CD4-positive, CD25-positive, alpha-beta regulatory T cell (primary cell): ENCODE measurements around the gene MPP7. TPM values are rescaled to one million over a fixed set of nuclear protein-coding genes. Genes with fewer than 3 reads are reported as not detected.
A peak's percentile ranks its signal among the peaks of the same experiment; 100 is the strongest.

Experiments used
- ATAC-seq, 2 donors: fragments of 150-1000 bp; cut with Tn5 transposase; one replicate each; pipeline ENCODE4 v1.10.0; 2021; ENCODE audit warnings: low read depth in 2 of 2, moderate number of reproducible peaks in 2 of 2, moderate library complexity in 1 of 2
- DNase-seq, 3 donors: peaks; one replicate each; pipeline versions ENCODE4 v3.0.0 to v3.0.0-alpha.2; 2012 to 2022; ENCODE audit warnings: mixed read lengths in 1 of 3
- H3K27ac ChIP-seq: one replicate; pipeline ENCODE4 v1.7.0; 2013; ENCODE audit warnings: mild to moderate bottlenecking, low read length; ENCODE audit not compliant: insufficient read depth, poor library complexity, severe bottlenecking
- H3K27me3 ChIP-seq: one replicate; pipeline ENCODE4 v1.7.0; 2013; ENCODE audit warnings: low read length; ENCODE audit not compliant: control insufficient read depth, insufficient read depth
- H3K36me3 ChIP-seq: one replicate; pipeline ENCODE4 v1.7.0; 2013; ENCODE audit warnings: mild to moderate bottlenecking, low read length, moderate library complexity; ENCODE audit not compliant: control insufficient read depth, insufficient read depth
- H3K4me1 ChIP-seq: 2 replicates; pipeline ENCODE4 v1.7.0; 2013; ENCODE audit warnings: mild to moderate bottlenecking, low read length; ENCODE audit not compliant: insufficient read depth, control insufficient read depth, poor library complexity, severe bottlenecking
- H3K4me3 ChIP-seq: one replicate; pipeline ENCODE4 v1.7.0; 2013; ENCODE audit warnings: low read depth, mild to moderate bottlenecking, low read length, moderate library complexity
- H3K9me3 ChIP-seq, 2 experiments: 1 replicate in 1 of 2; 2 replicates in 1 of 2; pipeline ENCODE4 v1.7.0; 2013; ENCODE audit warnings: low read length in 2 of 2, mild to moderate bottlenecking in 1 of 2, moderate library complexity in 1 of 2; ENCODE audit not compliant: control insufficient read depth in 2 of 2
- H3K27ac Mint-ChIP-seq, 3 donors: one replicate each; pipeline ENCODE4 v1.8.0; 2020 to 2022; ENCODE audit warnings: mild to moderate bottlenecking in 3 of 3, mixed read lengths in 3 of 3, moderate library complexity in 2 of 3
- H3K27me3 Mint-ChIP-seq: one replicate; pipeline ENCODE4 v1.8.0; 2022; ENCODE audit warnings: mild to moderate bottlenecking, mixed read lengths
- H3K36me3 Mint-ChIP-seq: one replicate; pipeline ENCODE4 v1.8.0; 2020; ENCODE audit warnings: mixed read lengths
- H3K4me1 Mint-ChIP-seq, 4 donors: one replicate each; pipeline ENCODE4 v1.8.0; 2020 to 2022; ENCODE audit warnings: mixed read lengths in 4 of 4, mild to moderate bottlenecking in 1 of 4
- H3K4me3 Mint-ChIP-seq, 4 donors: one replicate each; pipeline ENCODE4 v1.8.0; 2020 to 2022; ENCODE audit warnings: mild to moderate bottlenecking in 4 of 4, mixed read lengths in 4 of 4, moderate library complexity in 3 of 4
- H3K9me3 Mint-ChIP-seq, 7 donors: one replicate each; pipeline ENCODE4 v1.8.0; 2020 to 2022; ENCODE audit warnings: mixed read lengths in 7 of 7, mild to moderate bottlenecking in 3 of 7, moderate library complexity in 2 of 7
- polyA plus RNA-seq, 4 donors: library from polyadenylated mRNA; unstranded; fragments of 300-500 nt; fragmentation: Illumina TruSeq; gene quantifications; one replicate each; pipeline ENCODE4 v1.2.3, GENCODE V29; 2021
- total RNA-seq: library from RNA; stranded (reverse); gene quantifications from one replicate; pipeline ENCODE4 v1.2.3, GENCODE V29; 2022

The MPP7 gene
- total and polyA plus RNA-seq, 5 donors from 2014 or later = 6.8 to 14.3 (median 12.9) TPM

DNA sequence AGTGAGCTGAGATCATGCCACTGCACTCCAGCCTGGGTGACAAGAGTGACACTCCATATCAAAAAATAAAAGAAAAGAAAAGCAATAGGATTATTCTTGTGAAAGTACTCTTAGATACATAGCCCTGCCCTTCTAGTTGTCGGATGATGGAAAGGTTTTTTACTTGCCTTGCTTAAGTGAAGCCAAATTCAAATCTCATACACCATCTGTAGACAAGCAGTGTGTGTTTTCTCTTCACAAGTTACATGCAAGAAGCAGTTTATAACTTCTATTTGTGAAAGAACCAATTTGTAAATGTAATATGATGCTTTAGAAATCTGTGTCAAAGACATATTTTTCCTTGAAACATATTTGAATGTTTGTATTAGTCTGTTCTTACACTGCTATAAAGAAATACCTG, 15.8 kb upstream of the MPP7 start:
- Mint-ChIP-seq H3K4me3 (no peak overlapping the region), H3K36me3 (peaks cover 3% of the 10 kb centered on the region)
- no peaks in the 10 kb centered on the region for H3K9me3 ChIP-seq

DNA sequence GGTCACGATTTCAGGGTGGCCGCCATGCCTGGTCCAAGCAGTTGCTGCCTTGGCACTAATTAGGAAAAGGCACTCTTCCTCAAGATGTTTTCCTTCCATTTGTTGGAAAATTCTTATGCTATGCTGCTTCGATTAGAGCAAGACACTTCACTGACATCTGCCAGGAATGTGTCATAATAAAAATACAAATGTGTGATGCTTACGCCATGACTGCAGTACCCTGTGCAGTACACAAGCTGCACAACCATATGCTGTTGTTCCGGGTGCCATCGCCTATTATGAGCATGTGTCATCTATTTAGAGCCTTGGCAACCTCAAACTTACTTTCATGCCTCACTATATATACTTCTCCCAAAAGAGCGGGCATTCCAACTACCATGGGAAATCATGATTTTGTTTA, 14.9 kb upstream of the MPP7 start:
- Mint-ChIP-seq H3K27ac (no peak overlapping the region), H3K9me3 (no peaks in the 10 kb centered on the region), H3K36me3 (peaks cover 6% of the 10 kb centered on the region), H3K4me1 (peaks cover 0 to 21% (median 10%) of the 10 kb centered on the region in 4 donors), H3K27me3 (no peaks in the 10 kb centered on the region), H3K4me3 (no peak overlapping the region)
- H3K27me3 ChIP-seq = no peaks in the 10 kb centered on the region
- ATAC-seq (no peak), DNase-seq (no peak)
- H3K4me3 ChIP-seq = no peak overlapping the region
- H3K27ac ChIP-seq = no peak overlapping the region
- H3K9me3 ChIP-seq = no peaks in the 10 kb centered on the region
- no peaks in the 10 kb centered on the region for H3K4me1 ChIP-seq
- H3K36me3 ChIP-seq = no peaks in the 10 kb centered on the region

More for the DNA sequence above, 15.8 kb upstream of the MPP7 start:
- Histone ChIP-seq H3K36me3 (no peaks in the 10 kb centered on the region), H3K4me1 (no peaks in the 10 kb centered on the region), H3K27ac (no peak overlapping the region), H3K27me3 (no peaks in the 10 kb centered on the region), H3K4me3 (no peak overlapping the region)
- peaks cover 0 to 21% (median 10%) of the 10 kb centered on the region in 4 donors for H3K4me1 Mint-ChIP-seq
- ATAC-seq (no peak), DNase-seq (no peak)
- H3K27ac Mint-ChIP-seq = peak overlapping the region in 2 of 3 donors; percentile 31 to 67
- H3K27me3 Mint-ChIP-seq = no peaks in the 10 kb centered on the region
- no peaks in the 10 kb centered on the region for H3K9me3 Mint-ChIP-seq

DNA sequence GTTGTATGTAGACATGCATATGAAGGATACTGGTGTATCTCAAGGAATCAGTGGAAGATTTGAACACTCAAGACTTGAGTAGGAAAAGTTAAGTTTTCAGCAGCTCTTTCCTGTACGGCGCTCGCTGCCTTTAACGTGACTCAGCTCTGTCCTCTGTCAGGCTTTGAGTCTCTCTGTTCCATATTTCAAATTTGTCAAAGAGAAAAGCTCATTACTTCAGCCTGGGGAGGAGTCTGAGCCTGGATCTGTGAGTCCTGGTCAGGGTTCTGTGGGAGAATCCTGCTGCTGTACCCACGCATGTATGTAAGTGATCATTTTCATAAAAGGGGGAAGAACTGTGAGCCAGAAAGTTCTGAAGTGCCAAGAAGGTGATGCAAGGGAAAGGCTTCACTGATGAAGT, 13.8 kb upstream of the MPP7 start:
- DNase-seq (no peak), ATAC-seq (no peak)
- H3K27me3 ChIP-seq = no peaks in the 10 kb centered on the region
- no peaks in the 10 kb centered on the region for H3K27me3 Mint-ChIP-seq
- no peaks in the 10 kb centered on the region for H3K36me3 ChIP-seq
- no peaks in the 10 kb centered on the region for H3K4me1 ChIP-seq
- no peak overlapping the region for H3K4me3 ChIP-seq
- no peak overlapping the region for H3K4me3 Mint-ChIP-seq
- peak overlapping the region in 1 of 3 donors; percentile 82 for H3K27ac Mint-ChIP-seq
- H3K9me3 Mint-ChIP-seq = no peaks in the 10 kb centered on the region
- H3K36me3 Mint-ChIP-seq = peaks cover 13% of the 10 kb centered on the region
- no peaks in the 10 kb centered on the region for H3K9me3 ChIP-seq
- H3K4me1 Mint-ChIP-seq = peaks cover 0 to 18% (median 7%) of the 10 kb centered on the region in 4 donors
- no peak overlapping the region for H3K27ac ChIP-seq

DNA sequence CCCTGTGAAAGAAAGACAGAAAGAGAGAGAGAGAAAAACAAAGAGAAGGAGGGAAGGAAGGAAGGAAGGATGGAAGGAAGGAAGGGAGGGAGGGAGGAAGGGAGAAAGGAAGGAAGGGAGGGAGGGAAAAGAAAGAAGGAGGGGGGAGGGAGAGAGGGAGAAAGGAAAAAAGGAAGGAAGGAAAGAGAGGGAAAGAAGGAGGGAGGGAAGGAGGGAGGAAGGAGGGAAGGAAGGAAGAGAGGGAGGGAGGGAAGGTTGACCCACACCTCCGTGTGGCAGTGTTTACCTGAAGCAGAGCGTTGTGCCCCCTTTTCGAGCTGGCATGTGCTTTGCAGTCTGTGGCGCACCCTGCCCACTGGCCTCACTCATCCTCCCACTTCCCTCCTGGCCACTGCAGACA, 12.3 kb upstream of the MPP7 start:
- H3K36me3 ChIP-seq = no peaks in the 10 kb centered on the region
- Mint-ChIP-seq H3K4me3 (no peak overlapping the region), H3K4me1 (peaks cover 0 to 16% (median 7%) of the 10 kb centered on the region in 4 donors), H3K36me3 (peaks cover 17% of the 10 kb centered on the region), H3K9me3 (no peaks in the 10 kb centered on the region), H3K27me3 (no peaks in the 10 kb centered on the region), H3K27ac (no peak overlapping the region)
- H3K9me3 ChIP-seq = no peaks in the 10 kb centered on the region
- H3K4me3 ChIP-seq = no peak overlapping the region
- H3K27me3 ChIP-seq = no peaks in the 10 kb centered on the region
- DNase-seq (no peak), ATAC-seq (no peak)
- H3K27ac ChIP-seq = no peak overlapping the region
- no peaks in the 10 kb centered on the region for H3K4me1 ChIP-seq

DNA sequence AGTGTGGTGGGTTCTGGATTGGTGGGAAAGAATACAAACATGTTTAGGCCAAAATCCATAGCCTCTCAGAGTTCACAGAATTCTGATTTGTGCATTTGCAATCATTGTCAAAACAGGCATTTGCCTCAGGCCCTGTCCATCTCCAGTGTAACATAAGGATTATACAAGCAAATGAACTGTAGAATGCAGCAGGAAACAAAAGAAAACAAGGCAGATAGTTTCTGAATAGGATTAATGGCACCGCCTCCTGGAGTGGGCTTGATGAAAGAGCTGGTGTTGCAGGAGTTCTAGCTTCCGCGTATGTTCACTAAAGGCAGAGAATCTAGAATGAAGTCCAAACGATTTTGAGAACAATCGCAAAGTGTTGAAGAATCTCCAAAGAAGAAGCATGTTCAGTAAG, 11.3 kb upstream of the MPP7 start:
- Histone ChIP-seq H3K4me1 (no peaks in the 10 kb centered on the region), H3K27me3 (no peaks in the 10 kb centered on the region), H3K27ac (no peak overlapping the region), H3K4me3 (no peak overlapping the region), H3K36me3 (no peaks in the 10 kb centered on the region), H3K9me3 (no peaks in the 10 kb centered on the region)
- ATAC-seq = no peak
- Mint-ChIP-seq H3K4me1 (peaks cover 0 to 14% (median 4%) of the 10 kb centered on the region in 4 donors), H3K9me3 (no peaks in the 10 kb centered on the region), H3K36me3 (peaks cover 17% of the 10 kb centered on the region), H3K27ac (no peak overlapping the region), H3K4me3 (no peak overlapping the region), H3K27me3 (peaks cover 4% of the 10 kb centered on the region)
- DNase-seq = no peak

DNA sequence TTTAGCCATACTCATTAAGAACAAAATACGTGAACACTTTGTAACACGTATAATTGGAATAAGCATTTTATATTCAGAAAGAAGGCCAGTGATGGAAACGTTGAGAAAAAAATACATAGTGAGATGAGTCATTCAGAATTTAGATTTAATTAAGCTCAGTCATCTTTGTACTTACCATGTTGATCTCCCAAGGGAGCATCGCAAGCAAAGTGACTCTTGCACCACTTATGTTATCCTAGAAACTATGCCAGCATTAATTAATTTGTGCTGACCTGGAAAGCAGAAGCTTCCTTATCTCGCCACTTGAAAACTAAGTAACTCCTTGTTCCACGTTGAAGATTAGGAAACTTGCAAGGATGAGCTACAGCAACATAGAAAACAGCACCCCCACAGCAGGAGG, 9.7 kb upstream of the MPP7 start:
- peaks cover 0 to 11% (median 5%) of the 10 kb centered on the region in 4 donors for H3K4me1 Mint-ChIP-seq
- no peak for DNase-seq
- ATAC-seq = no peak

DNA sequence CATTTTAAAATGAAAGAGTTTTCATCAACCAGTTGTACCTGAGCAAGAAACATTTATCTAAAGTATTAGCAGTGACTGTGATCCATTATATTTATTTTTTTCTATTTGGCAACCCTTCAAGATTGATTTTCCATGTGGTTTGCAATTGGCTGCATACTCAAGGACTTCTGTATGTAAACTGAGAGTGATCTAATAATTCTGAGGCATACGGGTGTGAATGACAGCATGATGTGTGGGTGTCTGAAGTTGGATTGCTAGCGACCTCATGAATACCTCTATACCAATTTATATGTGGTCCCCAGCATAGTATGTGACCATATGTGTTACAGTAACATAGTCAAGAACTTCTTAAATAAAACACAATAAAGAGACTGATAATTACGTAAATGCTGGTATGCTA, 8.2 kb upstream of the MPP7 start:
- H3K27me3 Mint-ChIP-seq = peaks cover 15% of the 10 kb centered on the region
- Histone ChIP-seq H3K36me3 (no peaks in the 10 kb centered on the region), H3K9me3 (no peaks in the 10 kb centered on the region), H3K27me3 (no peaks in the 10 kb centered on the region), H3K4me1 (no peaks in the 10 kb centered on the region), H3K27ac (no peak overlapping the region), H3K4me3 (no peak overlapping the region)
- peaks cover 0 to 2% (median 0%) of the 10 kb centered on the region in 7 donors for H3K9me3 Mint-ChIP-seq
- ATAC-seq (no peak), DNase-seq (no peak)
- no peak overlapping the region for H3K27ac Mint-ChIP-seq
- no peak overlapping the region for H3K4me3 Mint-ChIP-seq
- peaks cover 0 to 14% (median 6%) of the 10 kb centered on the region in 4 donors for H3K4me1 Mint-ChIP-seq
- H3K36me3 Mint-ChIP-seq = peaks cover 14% of the 10 kb centered on the region

More for the DNA sequence above, 9.7 kb upstream of the MPP7 start:
- Mint-ChIP-seq H3K27ac (peak overlapping the region in 2 of 3 donors; percentile 48 to 69), H3K9me3 (peaks cover 0 to 2% (median 0%) of the 10 kb centered on the region in 7 donors), H3K4me3 (no peak overlapping the region), H3K36me3 (peaks cover 14% of the 10 kb centered on the region), H3K27me3 (peaks cover 4% of the 10 kb centered on the region)
- Histone ChIP-seq H3K36me3 (no peaks in the 10 kb centered on the region), H3K27ac (no peak overlapping the region), H3K9me3 (no peaks in the 10 kb centered on the region), H3K27me3 (no peaks in the 10 kb centered on the region), H3K4me3 (no peak overlapping the region), H3K4me1 (no peaks in the 10 kb centered on the region)

DNA sequence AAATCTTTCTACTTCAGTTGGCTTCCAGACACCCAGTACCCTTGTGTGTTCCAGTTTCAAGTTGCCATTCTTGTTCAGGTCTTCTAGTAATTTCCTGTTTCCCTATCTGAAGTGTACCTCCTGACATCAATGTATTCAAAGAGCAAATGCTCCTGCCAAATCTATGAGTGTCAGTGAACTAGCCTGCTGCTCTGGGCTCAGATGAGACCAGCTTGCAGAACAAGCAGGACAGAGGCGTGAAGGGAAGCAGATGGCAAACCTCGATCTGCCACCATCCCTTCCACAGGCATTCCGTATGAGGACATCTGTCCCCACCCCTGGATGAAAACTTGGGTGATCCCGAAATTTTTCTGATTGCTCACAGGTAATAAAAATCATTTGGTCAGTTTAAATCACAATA, 4.4 kb upstream of the MPP7 start:
- peaks cover 0 to 32% (median 18%) of the 10 kb centered on the region in 4 donors for H3K4me1 Mint-ChIP-seq

More for the DNA sequence above, 4.4 kb upstream of the MPP7 start:
- no peak overlapping the region for H3K27ac ChIP-seq
- H3K4me3 ChIP-seq = no peak overlapping the region
- ATAC-seq (no peak), DNase-seq (no peak)
- H3K27me3 ChIP-seq = peaks cover 11% of the 10 kb centered on the region
- peaks cover 6% of the 10 kb centered on the region for H3K36me3 Mint-ChIP-seq
- no peak overlapping the region for H3K4me3 Mint-ChIP-seq
- peaks cover 44% of the 10 kb centered on the region for H3K27me3 Mint-ChIP-seq
- H3K27ac Mint-ChIP-seq = no peak overlapping the region
- no peaks in the 10 kb centered on the region for H3K36me3 ChIP-seq
- peaks cover 0 to 2% (median 0%) of the 10 kb centered on the region in 7 donors for H3K9me3 Mint-ChIP-seq
- peaks cover 9% of the 10 kb centered on the region for H3K4me1 ChIP-seq
- H3K9me3 ChIP-seq = no peaks in the 10 kb centered on the region
